Chondrocyte (in vitro differentiated cells): ENCODE measurements around the gene B3GALT6. TPM values are rescaled to one million over a fixed set of nuclear protein-coding genes. Genes with fewer than 3 reads are reported as not detected.

Experiments used
- DNase-seq: peaks from one replicate; pipeline ENCODE4 v3.0.0; 2021; ENCODE audit warnings: mixed read lengths, low spot score
- H3K27ac Mint-ChIP-seq: one replicate; pipeline ENCODE4 v1.8.0; 2021; ENCODE audit warnings: mild to moderate bottlenecking, moderate library complexity, mixed read lengths; ENCODE audit not compliant: unreplicated experiment
- H3K27me3 Mint-ChIP-seq: 2 replicates; pipeline ENCODE4 v1.8.0; 2021; ENCODE audit warnings: low read depth, mixed read lengths
- H3K36me3 Mint-ChIP-seq: 2 replicates; pipeline ENCODE4 v1.8.0; 2021; ENCODE audit warnings: low read depth, mixed read lengths
- H3K4me1 Mint-ChIP-seq: 2 replicates; pipeline ENCODE4 v1.8.0; 2021; ENCODE audit warnings: low read depth, mild to moderate bottlenecking, mixed read lengths
- H3K4me3 Mint-ChIP-seq: one replicate; pipeline ENCODE4 v1.8.0; 2021; ENCODE audit warnings: mild to moderate bottlenecking, moderate library complexity, mixed read lengths; ENCODE audit not compliant: unreplicated experiment
- H3K9me3 Mint-ChIP-seq: 2 replicates; pipeline ENCODE4 v1.8.0; 2021; ENCODE audit warnings: low read depth, mixed read lengths
- CTCF ChIP-seq: fragments of 200-600 bp; sonication (generic); IDR thresholded peaks from 2 replicates; pipeline ENCODE4 v1.5.0; 2021; ENCODE audit warnings: antibody characterized with exemption, mild to moderate bottlenecking, moderate library complexity
- total RNA-seq: library from RNA; stranded (reverse); gene quantifications from 3 replicates; pipeline ENCODE4 v1.2.1, GENCODE V29; 2021

The B3GALT6 gene
- total RNA-seq, 1 donor from 2014 or later, result 39.6 TPM

- TF ChIP-seq CTCF, result no peak
- Mint-ChIP-seq H3K4me3 (no peak overlapping the region), H3K4me1 (no peaks in the 10 kb centered on the region), H3K9me3 (no peaks in the 10 kb centered on the region), H3K27me3 (no peaks in the 10 kb centered on the region), H3K27ac (no peak overlapping the region), H3K36me3 (peaks cover 23% of the 10 kb centered on the region)
- no peak for DNase-seq
Measured at GRCh38 chr1:1219341-1219740, 12.7 kb upstream of the B3GALT6 start.

- no peaks in the 10 kb centered on the region for H3K9me3 Mint-ChIP-seq
- no peaks in the 10 kb centered on the region for H3K4me1 Mint-ChIP-seq
- H3K36me3 Mint-ChIP-seq, result peaks cover 23% of the 10 kb centered on the region
- no peak for TF ChIP-seq CTCF
- DNase-seq, result no peak
- H3K27me3 Mint-ChIP-seq, result no peaks in the 10 kb centered on the region
- no peak overlapping the region for H3K4me3 Mint-ChIP-seq
- no peak overlapping the region for H3K27ac Mint-ChIP-seq
Measured at GRCh38 chr1:1220197-1220596, 11.8 kb upstream of the B3GALT6 start.

- no peak for TF ChIP-seq CTCF
- peaks cover 26% of the 10 kb centered on the region for H3K36me3 Mint-ChIP-seq
- H3K4me1 Mint-ChIP-seq, result no peaks in the 10 kb centered on the region
- H3K4me3 Mint-ChIP-seq, result no peak overlapping the region
- no peaks in the 10 kb centered on the region for H3K9me3 Mint-ChIP-seq
- no peaks in the 10 kb centered on the region for H3K27me3 Mint-ChIP-seq
- DNase-seq, result no peak
- H3K27ac Mint-ChIP-seq, result no peak overlapping the region
Measured at GRCh38 chr1:1221887-1222574, 10.0 kb upstream of the B3GALT6 start.

- Mint-ChIP-seq H3K9me3 (no peaks in the 10 kb centered on the region), H3K36me3 (peaks cover 26% of the 10 kb centered on the region), H3K4me3 (no peak overlapping the region), H3K27me3 (no peaks in the 10 kb centered on the region), H3K27ac (no peak overlapping the region), H3K4me1 (no peaks in the 10 kb centered on the region)
- no peak for DNase-seq
- no peak for TF ChIP-seq CTCF
Measured at GRCh38 chr1:1222575-1223225, 9.3 kb upstream of the B3GALT6 start.

GRCh38 chr1:1223321-1223720 lies 8.7 kb upstream of the B3GALT6 start:
- DNase-seq, result no peak
- Mint-ChIP-seq H3K4me3 (no peak overlapping the region), H3K36me3 (peaks cover 26% of the 10 kb centered on the region), H3K4me1 (no peaks in the 10 kb centered on the region), H3K27me3 (no peaks in the 10 kb centered on the region), H3K27ac (no peak overlapping the region), H3K9me3 (no peaks in the 10 kb centered on the region)
- TF ChIP-seq CTCF, result no peak
